ENCODE measurements around the gene CCDC149.

The CCDC149 gene

DNA sequence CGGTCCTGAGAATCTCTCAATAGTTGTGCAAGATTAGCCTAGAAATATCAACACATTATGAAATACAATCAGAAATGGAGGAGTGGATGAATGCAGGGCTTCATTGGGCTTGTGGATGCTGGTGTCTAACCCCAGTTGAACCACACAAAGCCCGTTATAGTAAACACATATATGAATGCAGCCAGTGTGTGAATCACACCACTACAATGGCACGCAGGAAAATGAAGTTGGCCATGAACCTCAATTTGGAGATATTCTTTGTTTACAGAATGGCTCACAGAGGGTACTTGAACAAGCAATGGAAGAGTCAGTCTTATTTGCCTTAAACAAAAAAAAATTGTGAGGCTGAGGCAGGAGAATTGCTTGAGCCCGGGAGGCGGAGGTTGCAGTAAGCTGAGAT is 59.7 kb downstream of the CCDC149 start:
- TF ChIP-seq GATA1 (IDR thresholded peaks at IDR 0.05; ENCODE audit: low read depth, low read length) (no peak), POLR2A (IDR thresholded peaks at IDR 0.05; ENCODE audit: low read length) (no peak)
- no peak for DNase-seq

GRCh38 chr4:24850674-24851073 is 62.2 kb downstream of the CCDC149 start:
- DNase-seq: no peak
- TF ChIP-seq GATA1 (IDR thresholded peaks at IDR 0.05; ENCODE audit: low read depth, low read length) (no peak), POLR2A (IDR thresholded peaks at IDR 0.05; ENCODE audit: low read length) (no peak)

DNA sequence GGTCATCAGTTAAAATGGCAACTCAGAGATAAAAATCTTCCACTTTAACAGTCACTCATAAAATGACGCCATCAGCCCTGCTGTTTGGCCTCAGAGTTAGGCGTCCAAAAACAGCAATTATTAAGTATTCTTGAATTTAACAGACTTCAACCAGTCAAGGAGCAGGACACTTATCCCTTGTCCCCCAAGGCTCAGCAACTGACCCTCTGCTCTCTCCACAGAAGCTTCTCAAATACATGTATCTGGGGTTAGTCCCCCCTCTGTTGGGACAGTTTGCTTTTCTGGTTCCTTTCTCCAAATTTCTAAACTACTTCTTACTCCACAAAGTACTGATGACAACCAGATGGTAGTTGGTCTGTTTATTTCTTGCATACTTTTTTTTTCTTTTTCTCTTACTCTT is 63.1 kb downstream of the CCDC149 start:
- DNase-seq: no peak
- TF ChIP-seq POLR2A (IDR thresholded peaks at IDR 0.05; ENCODE audit: low read length): no peak

DNA sequence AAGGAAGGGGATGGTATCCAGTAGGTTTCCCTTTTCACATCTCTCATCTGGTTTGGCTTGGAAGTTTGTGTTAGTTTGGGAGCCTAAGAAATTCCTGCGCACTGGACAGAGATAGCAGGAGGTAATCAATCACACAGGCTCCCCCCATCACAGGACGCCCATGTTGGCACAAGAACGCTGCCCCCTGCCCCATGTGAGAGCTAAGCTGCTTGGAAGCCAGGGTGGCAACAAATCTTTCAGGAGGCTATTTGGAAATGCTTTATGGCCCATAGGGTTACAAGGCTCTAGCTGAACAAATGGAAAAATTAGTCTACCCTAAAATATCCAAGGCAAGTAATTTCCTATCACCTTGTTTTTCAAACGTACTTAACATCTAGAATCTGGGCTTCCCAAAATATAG is 63.5 kb downstream of the CCDC149 start:
- DNase-seq: no peak
- TF ChIP-seq GATA1 (IDR thresholded peaks at IDR 0.05; ENCODE audit: low read depth, low read length) (no peak), POLR2A (IDR thresholded peaks at IDR 0.05; ENCODE audit: low read length) (no peak)

DNA sequence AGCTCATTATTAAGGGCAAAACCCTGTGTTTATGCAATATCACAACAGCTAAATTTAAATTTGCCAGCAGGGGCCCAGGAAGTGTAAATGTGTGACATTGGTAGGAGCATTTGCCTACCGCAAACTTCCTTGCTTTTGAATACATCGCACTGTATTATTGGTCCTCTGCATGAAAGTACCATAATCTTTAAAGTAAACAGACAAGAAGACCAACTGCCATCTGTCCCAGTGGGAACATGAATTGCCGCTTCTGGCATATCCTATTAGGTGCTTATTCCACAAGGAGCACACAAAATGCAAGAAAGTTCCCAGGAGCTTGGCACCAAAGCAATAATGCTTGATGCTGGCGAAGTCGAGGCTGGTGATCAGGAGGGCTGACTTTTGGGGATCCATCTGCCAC is 66.1 kb downstream of the CCDC149 start:
- DNase-seq: no peak
- TF ChIP-seq POLR2A (IDR thresholded peaks at IDR 0.05; ENCODE audit: low read length): no peak
- TF ChIP-seq GATA1 (IDR thresholded peaks at IDR 0.05; ENCODE audit: low read depth, low read length): no peak

DNA sequence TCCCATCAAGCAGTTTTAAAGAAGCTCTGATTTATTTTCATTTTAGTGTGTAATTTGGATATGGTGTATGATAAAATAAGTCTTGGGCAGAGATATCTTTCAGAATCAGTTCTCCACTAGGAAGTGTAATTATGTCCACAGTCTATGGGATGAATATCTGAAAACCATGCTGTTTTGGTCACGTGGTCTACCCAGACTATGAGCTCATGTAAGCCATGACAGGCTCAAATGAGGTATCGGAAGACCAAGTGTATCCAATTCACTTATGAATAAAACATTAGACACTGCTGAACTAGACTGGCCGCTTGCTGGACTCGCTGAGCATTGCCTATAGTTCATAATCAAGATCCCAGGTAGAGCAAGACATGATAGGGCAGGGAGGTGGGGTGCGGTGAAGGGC is 66.9 kb downstream of the CCDC149 start:
- TF ChIP-seq GATA1 (IDR thresholded peaks at IDR 0.05; ENCODE audit: low read depth, low read length) (no peak), POLR2A (IDR thresholded peaks at IDR 0.05; ENCODE audit: low read length) (no peak)
- no peak for DNase-seq

DNA sequence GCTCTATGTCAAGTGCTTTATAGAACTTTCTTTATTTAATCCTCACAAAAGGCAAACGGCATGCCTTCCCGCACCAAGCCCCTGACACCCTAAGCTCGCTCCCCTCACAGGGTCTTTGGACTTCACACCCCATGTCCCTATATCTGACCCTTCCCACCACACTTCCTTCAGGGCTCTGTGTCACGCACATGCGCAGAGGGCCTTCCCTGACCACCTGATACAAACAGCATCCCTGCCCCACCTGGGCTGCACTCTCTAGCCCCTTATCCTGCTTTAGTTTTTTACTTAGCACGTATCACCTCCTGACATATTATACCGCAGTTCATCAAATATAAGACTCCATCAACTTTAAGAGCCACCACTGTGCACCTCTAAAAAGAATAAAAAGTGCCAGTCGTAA is 67.7 kb downstream of the CCDC149 start:
- DNase-seq: no peak
- TF ChIP-seq GATA1 (IDR thresholded peaks at IDR 0.05; ENCODE audit: low read depth, low read length) (no peak), POLR2A (IDR thresholded peaks at IDR 0.05; ENCODE audit: low read length) (no peak)

DNA sequence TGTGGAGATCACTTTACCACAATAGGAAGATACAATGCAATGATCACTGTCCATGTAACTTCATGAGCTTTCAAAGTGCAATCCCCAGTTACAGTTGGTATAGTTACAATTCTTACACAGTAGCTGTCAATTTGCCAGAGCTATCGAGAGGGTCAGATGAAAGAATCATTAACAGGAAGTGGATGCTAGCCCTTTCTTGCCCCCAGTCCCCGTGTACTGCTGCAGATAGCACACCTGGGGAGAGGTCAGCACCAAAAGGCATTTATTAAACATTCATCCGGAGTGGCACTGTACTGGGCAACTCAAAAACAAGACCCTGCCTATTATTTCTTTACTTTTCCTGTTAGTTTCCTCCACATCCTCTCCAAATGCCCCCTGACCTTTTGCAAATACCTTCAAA is 69.7 kb downstream of the CCDC149 start:
- DNase-seq: no peak
- TF ChIP-seq GATA1 (IDR thresholded peaks at IDR 0.05; ENCODE audit: low read depth, low read length) (no peak), POLR2A (IDR thresholded peaks at IDR 0.05; ENCODE audit: low read length) (no peak)

- no peak for TF ChIP-seq GATA1 (IDR thresholded peaks at IDR 0.05; ENCODE audit: low read depth, low read length)
Observed at GRCh38 chr4:24842356-24842755, 70.5 kb downstream of the CCDC149 start.

GRCh38 chr4:24840826-24841543 is 71.9 kb downstream of the CCDC149 start:
- no peak for DNase-seq
- no peak for TF ChIP-seq GATA1 (IDR thresholded peaks at IDR 0.05; ENCODE audit: low read depth, low read length)

More at GRCh38 chr4:24842356-24842755, 70.5 kb downstream of the CCDC149 start:
- DNase-seq: no peak

- no peak for DNase-seq
- TF ChIP-seq POLR2A (IDR thresholded peaks at IDR 0.05; ENCODE audit: low read length) (no peak), GATA1 (IDR thresholded peaks at IDR 0.05; ENCODE audit: low read depth, low read length) (no peak)
Observed at GRCh38 chr4:24840362-24840761, 72.5 kb downstream of the CCDC149 start.

DNA sequence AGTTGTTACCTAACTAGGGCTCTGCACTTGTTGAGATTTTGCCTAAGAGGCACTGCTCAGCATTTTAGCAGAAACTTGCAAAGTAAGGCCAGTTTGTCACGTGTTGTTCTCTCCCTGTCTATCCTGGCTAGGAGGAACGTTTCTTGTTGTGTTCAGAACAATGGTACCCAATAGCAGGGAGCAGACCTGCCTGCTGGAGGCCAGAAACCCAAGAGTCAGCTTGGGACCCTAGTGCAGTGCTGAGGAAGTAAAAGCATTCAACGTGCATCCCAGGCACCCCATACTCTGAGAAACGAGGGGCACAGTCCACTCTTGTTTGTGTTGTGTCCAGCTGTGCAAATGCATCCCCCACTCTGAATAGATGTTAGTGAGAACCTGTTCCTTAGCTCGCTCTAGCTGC is 75.1 kb downstream of the CCDC149 start:
- DNase-seq: no peak
- no peak for TF ChIP-seq POLR2A (IDR thresholded peaks at IDR 0.05; ENCODE audit: low read length)
- TF ChIP-seq GATA1 (IDR thresholded peaks at IDR 0.05; ENCODE audit: low read depth, low read length): no peak

GRCh38 chr4:24837336-24837735 is 75.5 kb downstream of the CCDC149 start:
- no peak for TF ChIP-seq GATA1 (IDR thresholded peaks at IDR 0.05; ENCODE audit: low read depth, low read length)
- no peak for TF ChIP-seq POLR2A (IDR thresholded peaks at IDR 0.05; ENCODE audit: low read length)
- DNase-seq: no peak

GRCh38 chr4:24836661-24837242 is 76.1 kb downstream of the CCDC149 start:
- no peak for TF ChIP-seq GATA1 (IDR thresholded peaks at IDR 0.05; ENCODE audit: low read depth, low read length)
- TF ChIP-seq POLR2A (IDR thresholded peaks at IDR 0.05; ENCODE audit: low read length): no peak
- DNase-seq: no peak

DNA sequence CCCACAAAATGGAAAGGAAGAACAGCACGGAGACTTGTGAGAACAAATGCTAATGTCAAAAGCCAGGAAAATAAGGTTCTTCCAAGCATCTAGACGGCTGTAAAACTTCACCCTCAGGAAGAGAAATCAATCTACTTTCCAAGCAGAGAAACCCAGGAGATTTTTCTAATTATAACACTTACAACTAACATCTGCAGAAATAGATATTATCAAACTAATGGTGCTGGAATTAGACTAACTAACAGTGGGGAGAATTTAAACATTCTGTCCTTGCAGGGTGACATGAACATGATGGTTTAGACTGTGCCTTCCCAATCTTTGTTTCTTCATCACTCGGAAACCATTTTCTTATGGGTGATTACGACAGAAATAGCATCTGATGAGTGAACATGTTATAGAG is 77.1 kb downstream of the CCDC149 start:
- TF ChIP-seq POLR2A (IDR thresholded peaks at IDR 0.05; ENCODE audit: low read length): no peak
- no peak for TF ChIP-seq GATA1 (IDR thresholded peaks at IDR 0.05; ENCODE audit: low read depth, low read length)
- no peak for DNase-seq
